GM12878 (cell line): ENCODE measurements around the gene GTPBP10. TPM values are rescaled to one million over a fixed set of nuclear protein-coding genes. Genes with fewer than 3 reads are reported as not detected.

Experiments
- ATAC-seq: fragments of 200-7000 bp; cut with Tn5 transposase; 3 replicates; pipeline ENCODE4 v1.9.1; 2020; ENCODE audit warnings: mild to moderate bottlenecking, moderate library complexity
- BruUV-seq: library from RNA; stranded (reverse); fragments of 400-500 nt; replicated peaks from 2 replicates; lab custom pipeline; 2021; lab: Mats Ljungman, UMichigan
- CTCF ChIA-PET: fragments of 300-600 bp; sonication (Branson Sonifier 250); formaldehyde crosslinking; extraction: SDS; loops from one replicate; lab custom pipeline; 2021; ENCODE audit warnings: inconsistent platforms; lab: Yijun Ruan, JAX
- POLR2A ChIA-PET: fragments of 350-600 bp; formaldehyde crosslinking; extraction: SDS; loops from one replicate; lab custom pipeline; 2021; ENCODE audit warnings: inconsistent platforms; lab: Charles Lee
- RAD21 ChIA-PET: fragments of 300-600 bp; sonication (Branson Sonifier 250); formaldehyde crosslinking; loops from one replicate; lab custom pipeline; 2023; ENCODE audit warnings: antibody characterized with exemption; ENCODE audit not compliant: unreplicated experiment; lab: Charles Lee
- SMC1A ChIA-PET: fragments of 300-600 bp; sonication (Branson Sonifier 250); formaldehyde crosslinking; loops from one replicate; lab custom pipeline; 2023; ENCODE audit not compliant: unreplicated experiment, uncharacterized antibody; lab: Charles Lee
- DNase-seq: peaks from one replicate; pipeline ENCODE4 v3.0.0-alpha.2; 2011; ENCODE audit warnings: low read depth, low spot score
- FAIRE-seq: peaks from 3 replicates; lab custom pipeline; 2011; peaks lifted over from hg19 to GRCh38; lab: Jason Lieb, UNC
- H2AFZ ChIP-seq: 2 replicates; pipeline ENCODE4 v1.6.0; 2011; ENCODE audit warnings: low read depth, low read length, control low read depth; ENCODE audit not compliant: control insufficient read depth
- H3K27ac ChIP-seq: 2 replicates; pipeline ENCODE4 v1.5.1; 2011; ENCODE audit warnings: control low read depth; ENCODE audit not compliant: control insufficient read depth, insufficient read depth
- H3K27me3 ChIP-seq, 2 experiments: replicated peaks in 1 of 2; 2 replicates each; pipeline versions ENCODE4 v1.6.0 to v1.6.1; 2011; ENCODE audit warnings: low read length in 1 of 2; ENCODE audit not compliant: control insufficient read depth in 2 of 2, insufficient read depth in 2 of 2
- H3K36me3 ChIP-seq, 2 experiments: 2 replicates each; pipeline ENCODE4 v1.5.1; 2011; ENCODE audit warnings: low read length in 1 of 2; ENCODE audit not compliant: control insufficient read depth in 2 of 2, insufficient read depth in 2 of 2
- H3K4me1 ChIP-seq: 2 replicates; pipeline ENCODE4 v1.6.1; 2011; ENCODE audit warnings: mild to moderate bottlenecking, low read length, moderate library complexity, mixed read lengths; ENCODE audit not compliant: control insufficient read depth, insufficient read depth
- H3K4me2 ChIP-seq: 2 replicates; pipeline ENCODE4 v1.6.0; 2011; ENCODE audit warnings: control low read depth; ENCODE audit not compliant: control insufficient read depth, insufficient read depth
- H3K4me3 ChIP-seq: fragments of 200-600 bp; sonication (generic); 2 replicates; pipeline ENCODE4 v1.5.1; 2016
- H3K79me2 ChIP-seq: 2 replicates; pipeline ENCODE4 v1.6.0; 2011; ENCODE audit warnings: low read length; ENCODE audit not compliant: control insufficient read depth, insufficient read depth
- H3K9ac ChIP-seq: 2 replicates; pipeline ENCODE4 v1.8.0; 2011; ENCODE audit warnings: low read length, control low read depth, mixed read lengths; ENCODE audit not compliant: control insufficient read depth, insufficient read depth
- H3K9me3 ChIP-seq: replicated peaks from 3 replicates; pipeline ENCODE4 v1.5.1; 2011; ENCODE audit warnings: mild to moderate bottlenecking, low read length; ENCODE audit not compliant: control insufficient read depth, insufficient read depth
- H4K20me1 ChIP-seq: 2 replicates; pipeline ENCODE4 v1.6.0; 2011; ENCODE audit not compliant: control insufficient read depth, insufficient read depth
- BMI1 ChIP-seq: fragments of 450-650 bp; IDR thresholded peaks from 2 replicates; pipeline ENCODE4 v1.6.1; 2016; ENCODE audit warnings: mild to moderate bottlenecking, moderate library complexity, borderline replicate concordance
- BRCA1 ChIP-seq: IDR thresholded peaks from 2 replicates; pipeline ENCODE4 v1.6.1; 2011; ENCODE audit warnings: low read depth, low read length, improper control_type of control experiment
- CHD4 ChIP-seq: fragments of 200-600 bp; sonication (generic); IDR thresholded peaks from 2 replicates; pipeline ENCODE4 v1.6.1; 2016; ENCODE audit warnings: mild to moderate bottlenecking
- FOXK2 ChIP-seq: fragments of 450-650 bp; IDR thresholded peaks from 2 replicates; pipeline ENCODE4 v1.6.1; 2017; ENCODE audit warnings: mild to moderate bottlenecking, moderate library complexity
- MTA3 ChIP-seq: IDR thresholded peaks from 2 replicates; pipeline ENCODE4 v1.6.1; 2012; ENCODE audit warnings: low read length, inconsistent platforms, borderline replicate concordance
- RBBP5 ChIP-seq: fragments of 200-600 bp; sonication (generic); conservative IDR thresholded peaks from 2 replicates; pipeline ENCODE4 v1.6.1; 2016
- ZNF217 ChIP-seq: fragments of 450-650 bp; IDR thresholded peaks from 2 replicates; pipeline ENCODE4 v1.6.1; 2017; ENCODE audit warnings: antibody characterized with exemption, mild to moderate bottlenecking
- ZSCAN29 ChIP-seq: fragments of 450-650 bp; IDR thresholded peaks from 2 replicates; pipeline ENCODE4 v1.6.1; 2017; ENCODE audit warnings: mild to moderate bottlenecking, moderate library complexity
- WGBS: methylation state at CpG from one replicate; pipeline ENCODE4 v1.1.6; 2016; ENCODE audit warnings: low lambda C conversion rate; ENCODE audit not compliant: insufficient replicate concordance, insufficient coverage; ENCODE audit errors: missing lambda C conversion rate; 5-methylcytosine and 5-hydroxymethylcytosine counted together
- in situ Hi-C: fragments of 300-500 bp; cut with MboI; formaldehyde crosslinking; loops from 9 replicates; pipeline ENCODE4 v1.14.3; 2018; ENCODE audit warnings: mixed read lengths
- intact Hi-C: fragments of 100-400 bp; cut with micrococcal nuclease; formaldehyde crosslinking; loops from one replicate; pipeline ENCODE4 v1.14.2; 2022; ENCODE audit not compliant: unreplicated experiment
- polyA plus RNA-seq, 11 experiments: library from polyadenylated mRNA; depleted of rRNA in 4 of 11; unstranded in 6 of 11; stranded (reverse) in 5 of 11; fragments of >200 nt; fragmentation: Nextera tagmentation in 4 of 11; fragmentation: Illumina TruSeq in 1 of 11; extraction: Ambion mirVana in 4 of 11; extraction: Trizol in 1 of 11; gene quantifications; 1 replicate in 1 of 11; 2 replicates in 10 of 11; pipeline versions ENCODE4 v1.2.1 to v1.2.3, GENCODE V29; 2011 to 2016; ENCODE audit warnings: inconsistent platforms in 2 of 11, missing spikeins in 2 of 11, low read depth in 1 of 11
- total RNA-seq, 4 experiments: library from RNA; depleted of rRNA in 3 of 4; stranded (reverse); fragments of >200 nt in 3 of 4; fragmentation: Illumina TruSeq in 1 of 4; extraction: Trizol in 1 of 4; gene quantifications; 2 replicates each; pipeline versions ENCODE4 v1.2.1 to v1.2.3, GENCODE V29; 2013 to 2021
- TF ChIP-seq, protein P1 (sequence below): fragments of 450-650 bp; formaldehyde crosslinking; IDR thresholded peaks from 2 replicates; pipeline ENCODE4 v1.4.0; 2022; ENCODE audit warnings: mild to moderate bottlenecking, moderate library complexity
- TF ChIP-seq, protein P2 (sequence below): fragments of 450-650 bp; IDR thresholded peaks from 2 replicates; pipeline ENCODE4 v1.6.1; 2018; ENCODE audit warnings: mild to moderate bottlenecking, low read depth, moderate library complexity; ENCODE audit not compliant: partially characterized antibody

GTPBP10 gene
- total and polyA plus RNA-seq, 10 of the 15 experiments (the other 5 are each of a cell fraction or from before 2014, with no cell fraction given), result 10.1 to 41.0 (median 33.0) TPM

DNA sequence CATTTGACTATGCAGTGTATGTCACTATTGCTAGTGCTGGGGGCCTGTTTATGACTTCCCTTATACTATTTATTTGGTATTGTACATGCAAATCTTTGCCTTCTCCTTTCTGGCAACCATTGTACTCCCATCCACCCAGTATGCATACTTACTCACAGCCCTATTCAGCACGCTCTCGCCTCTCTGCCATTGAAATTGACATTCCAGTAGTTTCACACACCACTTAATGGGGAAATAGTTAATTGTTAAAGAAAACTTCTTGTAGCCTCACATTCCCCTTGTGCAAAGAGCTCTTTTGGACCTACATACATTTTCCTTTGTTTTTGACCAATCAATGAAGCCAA, 66.6 kb downstream of the GTPBP10 start:
- CTCF ChIA-PET, result interaction anchor here (0.9 to 1.6 kb wide), 4 partner anchors 14 to 259 kb away, joined by 3 to 6 read pairs (median 4); partner anchors contain the start of gene STEAP1
- DNase-seq (no peak), ATAC-seq (no peak; the same call in 2 of the 3 replicates)
- intact Hi-C loops, result loop anchor here (1.0 to 5.0 kb wide), 2 partner anchors 101 to 261 kb away; partner anchors contain the start of gene STEAP1
- Histone ChIP-seq H3K27ac (no peak overlapping the region), H3K9ac (no peak overlapping the region)
- no peak for TF ChIP-seq ZNF217
- TF ChIP-seq BMI1, result no peak
- no peak for TF ChIP-seq FOXK2
- TF ChIP-seq, protein P1, sequence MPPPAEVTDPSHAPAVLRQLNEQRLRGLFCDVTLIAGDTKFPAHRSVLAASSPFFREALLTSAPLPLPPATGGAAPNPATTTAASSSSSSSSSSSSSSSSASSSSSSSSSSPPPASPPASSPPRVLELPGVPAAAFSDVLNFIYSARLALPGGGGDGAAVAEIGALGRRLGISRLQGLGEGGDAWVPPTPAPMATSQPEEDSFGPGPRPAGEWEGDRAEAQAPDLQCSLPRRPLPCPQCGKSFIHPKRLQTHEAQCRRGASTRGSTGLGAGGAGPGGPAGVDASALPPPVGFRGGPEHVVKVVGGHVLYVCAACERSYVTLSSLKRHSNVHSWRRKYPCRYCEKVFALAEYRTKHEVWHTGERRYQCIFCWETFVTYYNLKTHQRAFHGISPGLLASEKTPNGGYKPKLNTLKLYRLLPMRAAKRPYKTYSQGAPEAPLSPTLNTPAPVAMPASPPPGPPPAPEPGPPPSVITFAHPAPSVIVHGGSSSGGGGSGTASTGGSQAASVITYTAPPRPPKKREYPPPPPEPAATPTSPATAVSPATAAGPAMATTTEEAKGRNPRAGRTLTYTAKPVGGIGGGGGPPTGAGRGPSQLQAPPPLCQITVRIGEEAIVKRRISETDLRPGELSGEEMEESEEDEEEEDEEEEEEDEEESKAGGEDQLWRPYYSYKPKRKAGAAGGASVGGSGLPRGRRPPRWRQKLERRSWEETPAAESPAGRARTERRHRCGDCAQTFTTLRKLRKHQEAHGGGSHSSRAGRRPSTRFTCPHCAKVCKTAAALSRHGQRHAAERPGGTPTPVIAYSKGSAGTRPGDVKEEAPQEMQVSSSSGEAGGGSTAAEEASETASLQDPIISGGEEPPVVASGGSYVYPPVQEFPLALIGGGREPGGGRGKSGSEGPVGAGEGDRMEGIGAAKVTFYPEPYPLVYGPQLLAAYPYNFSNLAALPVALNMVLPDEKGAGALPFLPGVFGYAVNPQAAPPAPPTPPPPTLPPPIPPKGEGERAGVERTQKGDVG (CRISPR knock-in tag), result no peak
- no peak for TF ChIP-seq CHD4
- no peak for TF ChIP-seq MTA3
- TF ChIP-seq RBBP5, result no peak
- no peak for TF ChIP-seq ZSCAN29
- TF ChIP-seq BRCA1, result no peak
- TF ChIP-seq, protein P2, sequence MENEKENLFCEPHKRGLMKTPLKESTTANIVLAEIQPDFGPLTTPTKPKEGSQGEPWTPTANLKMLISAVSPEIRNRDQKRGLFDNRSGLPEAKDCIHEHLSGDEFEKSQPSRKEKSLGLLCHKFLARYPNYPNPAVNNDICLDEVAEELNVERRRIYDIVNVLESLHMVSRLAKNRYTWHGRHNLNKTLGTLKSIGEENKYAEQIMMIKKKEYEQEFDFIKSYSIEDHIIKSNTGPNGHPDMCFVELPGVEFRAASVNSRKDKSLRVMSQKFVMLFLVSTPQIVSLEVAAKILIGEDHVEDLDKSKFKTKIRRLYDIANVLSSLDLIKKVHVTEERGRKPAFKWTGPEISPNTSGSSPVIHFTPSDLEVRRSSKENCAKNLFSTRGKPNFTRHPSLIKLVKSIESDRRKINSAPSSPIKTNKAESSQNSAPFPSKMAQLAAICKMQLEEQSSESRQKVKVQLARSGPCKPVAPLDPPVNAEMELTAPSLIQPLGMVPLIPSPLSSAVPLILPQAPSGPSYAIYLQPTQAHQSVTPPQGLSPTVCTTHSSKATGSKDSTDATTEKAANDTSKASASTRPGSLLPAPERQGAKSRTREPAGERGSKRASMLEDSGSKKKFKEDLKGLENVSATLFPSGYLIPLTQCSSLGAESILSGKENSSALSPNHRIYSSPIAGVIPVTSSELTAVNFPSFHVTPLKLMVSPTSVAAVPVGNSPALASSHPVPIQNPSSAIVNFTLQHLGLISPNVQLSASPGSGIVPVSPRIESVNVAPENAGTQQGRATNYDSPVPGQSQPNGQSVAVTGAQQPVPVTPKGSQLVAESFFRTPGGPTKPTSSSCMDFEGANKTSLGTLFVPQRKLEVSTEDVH, result no peak
- TF ChIP-seq, all 136 proteins: peak for 0
- H2AFZ ChIP-seq, result no peak overlapping the region
- WGBS, result 100% methylated on average over 2 of the region's 2 CpGs
- no peaks in the 10 kb centered on the region; a peak in 1 of 4 replicates for H3K36me3 ChIP-seq
- SMC1A ChIA-PET, result interaction anchor here (0.7 to 1.8 kb wide), 3 partner anchors 12 to 100 kb away, joined by 3 to 6 read pairs (median 4); no protein-coding TSS in a partner anchor
- H3K9me3 ChIP-seq, result no peaks in the 10 kb centered on the region
- no peaks in the 10 kb centered on the region for H3K79me2 ChIP-seq
- no peak overlapping the region for H3K4me2 ChIP-seq
- POLR2A ChIA-PET, result no interaction called here
- FAIRE-seq, result no peak
- in situ Hi-C loops, result no loop called here
- H3K4me1 ChIP-seq, result no peaks in the 10 kb centered on the region
- H3K4me3 ChIP-seq, result no peak overlapping the region
- no peaks in the 10 kb centered on the region for H3K27me3 ChIP-seq
- no TSS peak for BruUV-seq
- H4K20me1 ChIP-seq, result no peaks in the 10 kb centered on the region
- RAD21 ChIA-PET, result interaction anchor here (1.4 kb wide), 1 partner anchor 100 kb away, joined by 4 read pairs; no protein-coding TSS in a partner anchor
